ENCODE measurements around the gene FBXO28. TPM values are rescaled to one million over a fixed set of nuclear protein-coding genes. Genes with fewer than 3 reads are reported as not detected.

FBXO28 gene
- total RNA-seq, result 10 to 100 TPM; 58.0 to 84.1 (median 67.2) TPM

GRCh38 chr1:224113918-224114786 lies at the start of gene FBXO28:
FBXO28 (plus strand) TSS chr1:224114111; CDS start chr1:224114130, 19 bp downstream.
- TF ChIP-seq CTCF (IDR thresholded peaks at IDR 0.05) (no peak), POLR2A (IDR thresholded peaks at IDR 0.05) (peak in 1 of 2 donors; percentile 74)
- peak; percentile 94 to 99 for DNase-seq (ENCODE audit: low spot score in 2 of 2)
- H3K4me3 ChIP-seq (ENCODE audit: low read depth, poor library complexity, severe bottlenecking), result peak within 1 kb of the TSS; percentile 99
- intact Hi-C loops (cut with DNase I; ENCODE audit: low total_unique reads), result loop anchor here (5.0 kb wide), 1 partner anchor 218 kb away; the partner anchor contains the start of gene NVL
- WGBS, 2 donors, result 0 to 1% methylated on average over 34 to 39 of the region's 60 CpGs

DNA sequence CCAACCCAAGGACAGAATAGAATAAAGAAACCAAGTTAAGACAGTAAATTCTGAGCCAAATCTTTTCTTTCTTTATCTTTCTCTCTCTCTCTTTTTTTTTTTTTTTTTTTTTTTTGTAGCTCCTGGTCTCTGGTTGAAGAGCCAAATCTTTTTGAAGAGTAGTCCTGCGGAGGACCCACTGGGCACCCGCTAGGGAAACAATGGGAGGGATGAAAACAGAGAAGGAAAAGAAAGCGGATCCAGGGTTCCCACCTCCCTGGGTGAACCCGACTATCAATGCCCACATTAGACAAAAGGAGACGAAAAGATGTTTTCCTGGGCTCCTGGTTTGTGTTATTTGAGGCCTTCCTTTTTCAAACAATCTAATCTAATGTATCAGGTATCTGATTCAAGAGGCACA lies 49.8 kb upstream of the FBXO28 start:
- intact Hi-C loops (cut with DNase I; ENCODE audit: low total_unique reads), result no loop called here
- DNase-seq (ENCODE audit: low spot score in 2 of 2), result no peak
- no peak for TF ChIP-seq POLR2A (IDR thresholded peaks at IDR 0.05)
- TF ChIP-seq CTCF (IDR thresholded peaks at IDR 0.05), result no peak
- WGBS, 2 donors, result 73 to 76% methylated on average over 5 of the region's 5 CpGs
- H3K4me3 ChIP-seq (ENCODE audit: low read depth, poor library complexity, severe bottlenecking), result no peak overlapping the region

GRCh38 chr1:224065455-224065854 lies 48.5 kb upstream of the FBXO28 start:
- DNase-seq (ENCODE audit: low spot score in 2 of 2), result no peak
- 50 to 57% methylated on average over 2 of the region's 2 CpGs for WGBS, 2 donors
- no peak overlapping the region for H3K4me3 ChIP-seq (ENCODE audit: low read depth, poor library complexity, severe bottlenecking)
- TF ChIP-seq POLR2A (IDR thresholded peaks at IDR 0.05) (no peak), CTCF (IDR thresholded peaks at IDR 0.05) (no peak)
- intact Hi-C loops (cut with DNase I; ENCODE audit: low total_unique reads), result no loop called here

DNA sequence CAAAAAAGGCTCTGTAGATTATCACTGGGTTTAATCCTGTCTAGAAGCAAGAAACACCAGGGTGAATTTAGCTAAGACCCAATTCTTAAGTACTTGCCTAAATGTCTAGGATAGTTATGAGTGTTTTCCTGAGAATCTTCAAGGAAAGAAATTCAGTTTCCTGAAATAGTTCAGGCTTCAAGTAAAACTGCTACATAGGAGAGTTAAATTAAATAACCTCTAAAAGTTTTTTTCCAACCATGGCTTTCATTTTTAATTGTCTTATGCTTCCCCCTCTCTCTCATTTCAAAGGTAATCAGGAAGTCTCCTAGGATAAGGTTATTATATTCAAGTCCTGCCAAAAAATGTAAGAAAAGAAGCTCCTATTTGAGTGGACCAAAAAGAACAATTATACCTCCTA lies 46.7 kb upstream of the FBXO28 start:
- intact Hi-C loops (cut with DNase I; ENCODE audit: low total_unique reads), result no loop called here
- no peak for DNase-seq (ENCODE audit: low spot score in 2 of 2)
- TF ChIP-seq CTCF (IDR thresholded peaks at IDR 0.05), result no peak
- TF ChIP-seq POLR2A (IDR thresholded peaks at IDR 0.05), result no peak
- no peak overlapping the region for H3K4me3 ChIP-seq (ENCODE audit: low read depth, poor library complexity, severe bottlenecking)

- WGBS, 2 donors, result 54 to 65% methylated on average over 3 of the region's 3 CpGs
- intact Hi-C loops (cut with DNase I; ENCODE audit: low total_unique reads), result no loop called here
- no peak for TF ChIP-seq CTCF (IDR thresholded peaks at IDR 0.05)
- no peak for TF ChIP-seq POLR2A (IDR thresholded peaks at IDR 0.05)
- DNase-seq (ENCODE audit: low spot score in 2 of 2), result no peak
- H3K4me3 ChIP-seq (ENCODE audit: low read depth, poor library complexity, severe bottlenecking), result no peak overlapping the region
Measured at GRCh38 chr1:224067621-224068457, 46.1 kb upstream of the FBXO28 start.
